ENCODE data around the gene PKP2.

DNA sequence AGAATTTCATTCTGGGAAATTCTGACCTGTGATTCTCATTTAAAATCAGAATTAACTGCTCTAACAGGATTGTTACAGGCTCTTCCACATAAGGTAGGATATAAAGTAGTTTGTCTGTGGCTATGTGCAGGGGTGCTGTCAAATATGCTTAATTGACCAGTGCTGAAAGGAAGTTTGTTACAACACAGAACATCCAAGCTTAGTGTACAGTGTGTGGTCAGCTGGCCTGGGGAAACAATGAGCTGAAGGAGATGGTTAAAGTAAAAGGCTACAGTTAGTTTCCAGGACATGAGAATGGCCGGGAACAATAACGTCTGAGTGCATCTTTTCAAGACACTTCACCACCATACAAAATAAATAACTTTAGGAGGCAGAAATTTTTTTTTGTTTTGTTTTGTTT lies 68.0 kb downstream of the PKP2 start:
- TF ChIP-seq, protein P1, sequence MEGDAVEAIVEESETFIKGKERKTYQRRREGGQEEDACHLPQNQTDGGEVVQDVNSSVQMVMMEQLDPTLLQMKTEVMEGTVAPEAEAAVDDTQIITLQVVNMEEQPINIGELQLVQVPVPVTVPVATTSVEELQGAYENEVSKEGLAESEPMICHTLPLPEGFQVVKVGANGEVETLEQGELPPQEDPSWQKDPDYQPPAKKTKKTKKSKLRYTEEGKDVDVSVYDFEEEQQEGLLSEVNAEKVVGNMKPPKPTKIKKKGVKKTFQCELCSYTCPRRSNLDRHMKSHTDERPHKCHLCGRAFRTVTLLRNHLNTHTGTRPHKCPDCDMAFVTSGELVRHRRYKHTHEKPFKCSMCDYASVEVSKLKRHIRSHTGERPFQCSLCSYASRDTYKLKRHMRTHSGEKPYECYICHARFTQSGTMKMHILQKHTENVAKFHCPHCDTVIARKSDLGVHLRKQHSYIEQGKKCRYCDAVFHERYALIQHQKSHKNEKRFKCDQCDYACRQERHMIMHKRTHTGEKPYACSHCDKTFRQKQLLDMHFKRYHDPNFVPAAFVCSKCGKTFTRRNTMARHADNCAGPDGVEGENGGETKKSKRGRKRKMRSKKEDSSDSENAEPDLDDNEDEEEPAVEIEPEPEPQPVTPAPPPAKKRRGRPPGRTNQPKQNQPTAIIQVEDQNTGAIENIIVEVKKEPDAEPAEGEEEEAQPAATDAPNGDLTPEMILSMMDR (IDR thresholded peaks at IDR 0.05), result no peak
- TF ChIP-seq POLR2A (IDR thresholded peaks at IDR 0.05), result no peak
